ENCODE measurements around the gene CYP21A2.

- TF ChIP-seq KDM1A (IDR thresholded peaks at IDR 0.05; ENCODE audit: borderline replicate concordance) = no peak
- no peak for TF ChIP-seq CTCF (IDR thresholded peaks at IDR 0.05 in 2 of 3, conservative IDR thresholded peaks at IDR 0.05 in 1 of 3; ENCODE audit: control insufficient read depth in 2 of 3, extremely low read depth in 1 of 3, insufficient read depth in 1 of 3, low read depth in 3 of 3, low read length in 3 of 3)
- no peak for TF ChIP-seq SUZ12 (IDR thresholded peaks at IDR 0.05; ENCODE audit: unreplicated experiment)
- TF ChIP-seq NFYB (IDR thresholded peaks at IDR 0.05; ENCODE audit: insufficient read depth, low read depth, low read length) = no peak
- TF ChIP-seq POLR2AphosphoS5 (IDR thresholded peaks at IDR 0.05; ENCODE audit: low read length) = no peak
Measured at GRCh38 chr6:32085759-32086459, 47.7 kb downstream of the CYP21A2 start.
